GM23338 (cell line): ENCODE data around the gene FGGY.

ENCODE experiments used
- CREB1 ChIP-seq: fragments of 250-450 bp; sonication (Bioruptor Pico); IDR thresholded peaks from 2 replicates; pipeline ENCODE4 v1.5.0; 2020; ENCODE audit warnings: low read depth, mild to moderate bottlenecking, moderate library complexity
- ETS1 ChIP-seq: IDR thresholded peaks from 2 replicates; pipeline ENCODE4 v1.6.1; 2016; ENCODE audit warnings: antibody characterized with exemption
- EZH2 ChIP-seq: fragments of 200-600 bp; sonication (generic); IDR thresholded peaks from one replicate; pipeline ENCODE4 v1.8.0; 2017; ENCODE audit warnings: antibody characterized with exemption, mild to moderate bottlenecking, low read depth; ENCODE audit not compliant: unreplicated experiment
- EZH2phosphoT487 ChIP-seq: fragments of 200-600 bp; sonication (generic); IDR thresholded peaks from one replicate; pipeline ENCODE4 v1.8.1; 2018; ENCODE audit warnings: antibody characterized with exemption; ENCODE audit not compliant: unreplicated experiment
- JUNB ChIP-seq: IDR thresholded peaks from one replicate; pipeline ENCODE4 v1.6.1; 2016; ENCODE audit warnings: antibody characterized with exemption; ENCODE audit not compliant: unreplicated experiment
- NANOG ChIP-seq: IDR thresholded peaks from 2 replicates; pipeline ENCODE4 v1.6.1; 2016; ENCODE audit warnings: antibody characterized with exemption, borderline replicate concordance
- POLR2AphosphoS5 ChIP-seq: IDR thresholded peaks from 2 replicates; pipeline ENCODE4 v1.6.1; 2016; ENCODE audit warnings: antibody characterized with exemption, low read depth
- STAT1 ChIP-seq: IDR thresholded peaks from one replicate; pipeline ENCODE4 v1.6.1; 2016; ENCODE audit warnings: antibody characterized with exemption; ENCODE audit not compliant: unreplicated experiment
- ZNF331 ChIP-seq: fragments of 250-450 bp; sonication (Bioruptor Pico); IDR thresholded peaks from 2 replicates; pipeline ENCODE4 v1.5.0; 2020; ENCODE audit warnings: low read depth, mild to moderate bottlenecking, moderate library complexity
- TF ChIP-seq, protein P1 (sequence below), 2 experiments: fragments of 200-600 bp in 1 of 2; sonication (generic) in 1 of 2; conservative IDR thresholded peaks; 2 replicates each; pipeline versions ENCODE4 v1.5.1 to v1.6.1; 2016 to 2017; ENCODE audit warnings: antibody characterized with exemption in 2 of 2, low read depth in 2 of 2, mild to moderate bottlenecking in 2 of 2, moderate library complexity in 1 of 2
- TF ChIP-seq, protein P2 (sequence below): IDR thresholded peaks from one replicate; pipeline ENCODE4 v1.6.1; 2018; ENCODE audit warnings: antibody characterized with exemption; ENCODE audit not compliant: unreplicated experiment
- TF ChIP-seq, protein P3 (sequence below): fragments of 250-450 bp; sonication (Bioruptor Pico); IDR thresholded peaks from 2 replicates; pipeline ENCODE4 v1.5.0; 2020; ENCODE audit warnings: mild to moderate bottlenecking, moderate library complexity

- TF ChIP-seq EZH2 (no peak), POLR2AphosphoS5 (no peak), NANOG (no peak), EZH2phosphoT487 (no peak), JUNB (no peak), ETS1 (no peak), CREB1 (CRISPR knock-in tag) (no peak), ZNF331 (CRISPR knock-in tag) (no peak), STAT1 (no peak)
- TF ChIP-seq, protein P1, sequence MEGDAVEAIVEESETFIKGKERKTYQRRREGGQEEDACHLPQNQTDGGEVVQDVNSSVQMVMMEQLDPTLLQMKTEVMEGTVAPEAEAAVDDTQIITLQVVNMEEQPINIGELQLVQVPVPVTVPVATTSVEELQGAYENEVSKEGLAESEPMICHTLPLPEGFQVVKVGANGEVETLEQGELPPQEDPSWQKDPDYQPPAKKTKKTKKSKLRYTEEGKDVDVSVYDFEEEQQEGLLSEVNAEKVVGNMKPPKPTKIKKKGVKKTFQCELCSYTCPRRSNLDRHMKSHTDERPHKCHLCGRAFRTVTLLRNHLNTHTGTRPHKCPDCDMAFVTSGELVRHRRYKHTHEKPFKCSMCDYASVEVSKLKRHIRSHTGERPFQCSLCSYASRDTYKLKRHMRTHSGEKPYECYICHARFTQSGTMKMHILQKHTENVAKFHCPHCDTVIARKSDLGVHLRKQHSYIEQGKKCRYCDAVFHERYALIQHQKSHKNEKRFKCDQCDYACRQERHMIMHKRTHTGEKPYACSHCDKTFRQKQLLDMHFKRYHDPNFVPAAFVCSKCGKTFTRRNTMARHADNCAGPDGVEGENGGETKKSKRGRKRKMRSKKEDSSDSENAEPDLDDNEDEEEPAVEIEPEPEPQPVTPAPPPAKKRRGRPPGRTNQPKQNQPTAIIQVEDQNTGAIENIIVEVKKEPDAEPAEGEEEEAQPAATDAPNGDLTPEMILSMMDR (conservative IDR thresholded peaks at IDR 0.05; ENCODE audit: low read depth in 2 of 2) = no peak
- TF ChIP-seq, protein P2, sequence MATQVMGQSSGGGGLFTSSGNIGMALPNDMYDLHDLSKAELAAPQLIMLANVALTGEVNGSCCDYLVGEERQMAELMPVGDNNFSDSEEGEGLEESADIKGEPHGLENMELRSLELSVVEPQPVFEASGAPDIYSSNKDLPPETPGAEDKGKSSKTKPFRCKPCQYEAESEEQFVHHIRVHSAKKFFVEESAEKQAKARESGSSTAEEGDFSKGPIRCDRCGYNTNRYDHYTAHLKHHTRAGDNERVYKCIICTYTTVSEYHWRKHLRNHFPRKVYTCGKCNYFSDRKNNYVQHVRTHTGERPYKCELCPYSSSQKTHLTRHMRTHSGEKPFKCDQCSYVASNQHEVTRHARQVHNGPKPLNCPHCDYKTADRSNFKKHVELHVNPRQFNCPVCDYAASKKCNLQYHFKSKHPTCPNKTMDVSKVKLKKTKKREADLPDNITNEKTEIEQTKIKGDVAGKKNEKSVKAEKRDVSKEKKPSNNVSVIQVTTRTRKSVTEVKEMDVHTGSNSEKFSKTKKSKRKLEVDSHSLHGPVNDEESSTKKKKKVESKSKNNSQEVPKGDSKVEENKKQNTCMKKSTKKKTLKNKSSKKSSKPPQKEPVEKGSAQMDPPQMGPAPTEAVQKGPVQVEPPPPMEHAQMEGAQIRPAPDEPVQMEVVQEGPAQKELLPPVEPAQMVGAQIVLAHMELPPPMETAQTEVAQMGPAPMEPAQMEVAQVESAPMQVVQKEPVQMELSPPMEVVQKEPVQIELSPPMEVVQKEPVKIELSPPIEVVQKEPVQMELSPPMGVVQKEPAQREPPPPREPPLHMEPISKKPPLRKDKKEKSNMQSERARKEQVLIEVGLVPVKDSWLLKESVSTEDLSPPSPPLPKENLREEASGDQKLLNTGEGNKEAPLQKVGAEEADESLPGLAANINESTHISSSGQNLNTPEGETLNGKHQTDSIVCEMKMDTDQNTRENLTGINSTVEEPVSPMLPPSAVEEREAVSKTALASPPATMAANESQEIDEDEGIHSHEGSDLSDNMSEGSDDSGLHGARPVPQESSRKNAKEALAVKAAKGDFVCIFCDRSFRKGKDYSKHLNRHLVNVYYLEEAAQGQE = no peak
- TF ChIP-seq, protein P3, sequence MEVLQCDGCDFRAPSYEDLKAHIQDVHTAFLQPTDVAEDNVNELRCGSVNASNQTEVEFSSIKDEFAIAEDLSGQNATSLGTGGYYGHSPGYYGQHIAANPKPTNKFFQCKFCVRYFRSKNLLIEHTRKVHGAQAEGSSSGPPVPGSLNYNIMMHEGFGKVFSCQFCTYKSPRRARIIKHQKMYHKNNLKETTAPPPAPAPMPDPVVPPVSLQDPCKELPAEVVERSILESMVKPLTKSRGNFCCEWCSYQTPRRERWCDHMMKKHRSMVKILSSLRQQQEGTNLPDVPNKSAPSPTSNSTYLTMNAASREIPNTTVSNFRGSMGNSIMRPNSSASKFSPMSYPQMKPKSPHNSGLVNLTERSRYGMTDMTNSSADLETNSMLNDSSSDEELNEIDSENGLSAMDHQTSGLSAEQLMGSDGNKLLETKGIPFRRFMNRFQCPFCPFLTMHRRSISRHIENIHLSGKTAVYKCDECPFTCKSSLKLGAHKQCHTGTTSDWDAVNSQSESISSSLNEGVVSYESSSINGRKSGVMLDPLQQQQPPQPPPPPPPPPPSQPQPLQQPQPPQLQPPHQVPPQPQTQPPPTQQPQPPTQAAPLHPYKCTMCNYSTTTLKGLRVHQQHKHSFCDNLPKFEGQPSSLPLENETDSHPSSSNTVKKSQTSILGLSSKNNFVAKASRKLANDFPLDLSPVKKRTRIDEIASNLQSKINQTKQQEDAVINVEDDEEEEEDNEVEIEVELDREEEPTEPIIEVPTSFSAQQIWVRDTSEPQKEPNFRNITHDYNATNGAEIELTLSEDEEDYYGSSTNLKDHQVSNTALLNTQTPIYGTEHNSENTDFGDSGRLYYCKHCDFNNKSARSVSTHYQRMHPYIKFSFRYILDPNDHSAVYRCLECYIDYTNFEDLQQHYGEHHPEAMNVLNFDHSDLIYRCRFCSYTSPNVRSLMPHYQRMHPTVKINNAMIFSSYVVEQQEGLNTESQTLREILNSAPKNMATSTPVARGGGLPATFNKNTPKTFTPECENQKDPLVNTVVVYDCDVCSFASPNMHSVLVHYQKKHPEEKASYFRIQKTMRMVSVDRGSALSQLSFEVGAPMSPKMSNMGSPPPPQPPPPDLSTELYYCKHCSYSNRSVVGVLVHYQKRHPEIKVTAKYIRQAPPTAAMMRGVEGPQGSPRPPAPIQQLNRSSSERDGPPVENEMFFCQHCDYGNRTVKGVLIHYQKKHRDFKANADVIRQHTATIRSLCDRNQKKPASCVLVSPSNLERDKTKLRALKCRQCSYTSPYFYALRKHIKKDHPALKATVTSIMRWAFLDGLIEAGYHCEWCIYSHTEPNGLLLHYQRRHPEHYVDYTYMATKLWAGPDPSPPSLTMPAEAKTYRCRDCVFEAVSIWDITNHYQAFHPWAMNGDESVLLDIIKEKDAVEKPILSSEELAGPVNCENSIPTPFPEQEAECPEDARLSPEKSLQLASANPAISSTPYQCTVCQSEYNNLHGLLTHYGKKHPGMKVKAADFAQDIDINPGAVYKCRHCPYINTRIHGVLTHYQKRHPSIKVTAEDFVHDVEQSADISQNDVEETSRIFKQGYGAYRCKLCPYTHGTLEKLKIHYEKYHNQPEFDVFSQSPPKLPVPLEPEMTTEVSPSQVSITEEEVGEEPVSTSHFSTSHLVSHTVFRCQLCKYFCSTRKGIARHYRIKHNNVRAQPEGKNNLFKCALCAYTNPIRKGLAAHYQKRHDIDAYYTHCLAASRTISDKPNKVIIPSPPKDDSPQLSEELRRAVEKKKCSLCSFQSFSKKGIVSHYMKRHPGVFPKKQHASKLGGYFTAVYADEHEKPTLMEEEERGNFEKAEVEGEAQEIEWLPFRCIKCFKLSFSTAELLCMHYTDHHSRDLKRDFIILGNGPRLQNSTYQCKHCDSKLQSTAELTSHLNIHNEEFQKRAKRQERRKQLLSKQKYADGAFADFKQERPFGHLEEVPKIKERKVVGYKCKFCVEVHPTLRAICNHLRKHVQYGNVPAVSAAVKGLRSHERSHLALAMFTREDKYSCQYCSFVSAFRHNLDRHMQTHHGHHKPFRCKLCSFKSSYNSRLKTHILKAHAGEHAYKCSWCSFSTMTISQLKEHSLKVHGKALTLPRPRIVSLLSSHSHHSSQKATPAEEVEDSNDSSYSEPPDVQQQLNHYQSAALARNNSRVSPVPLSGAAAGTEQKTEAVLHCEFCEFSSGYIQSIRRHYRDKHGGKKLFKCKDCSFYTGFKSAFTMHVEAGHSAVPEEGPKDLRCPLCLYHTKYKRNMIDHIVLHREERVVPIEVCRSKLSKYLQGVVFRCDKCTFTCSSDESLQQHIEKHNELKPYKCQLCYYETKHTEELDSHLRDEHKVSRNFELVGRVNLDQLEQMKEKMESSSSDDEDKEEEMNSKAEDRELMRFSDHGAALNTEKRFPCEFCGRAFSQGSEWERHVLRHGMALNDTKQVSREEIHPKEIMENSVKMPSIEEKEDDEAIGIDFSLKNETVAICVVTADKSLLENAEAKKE (CRISPR knock-in tag) = no peak
Measured at GRCh38 chr1:59412718-59413326, 115.9 kb downstream of the FGGY start.
